H1 (cell line): ENCODE measurements around the gene HINT3. TPM values are rescaled to one million over a fixed set of nuclear protein-coding genes. Genes with fewer than 3 reads are reported as not detected.

Experiments
- CTCF ChIA-PET: fragments of 300-600 bp; sonication (Branson Sonifier 250); formaldehyde crosslinking; loops from one replicate; lab custom pipeline; 2021; ENCODE audit not compliant: partially characterized antibody; lab: Charles Lee
- POLR2A ChIA-PET: fragments of 300-600 bp; sonication (Branson Sonifier 250); formaldehyde crosslinking; loops from one replicate; lab custom pipeline; 2021; ENCODE audit warnings: inconsistent platforms; ENCODE audit not compliant: partially characterized antibody; lab: Charles Lee
- DNase-seq, 2 experiments: peaks; one replicate each; pipeline versions ENCODE4 v3.0.0 to v3.0.0-alpha.2; 2010 to 2022; ENCODE audit warnings: low spot score in 2 of 2, low read depth in 1 of 2, mixed read lengths in 1 of 2
- FAIRE-seq: peaks from 2 replicates; lab custom pipeline; 2011; peaks lifted over from hg19 to GRCh38; lab: Jason Lieb, UNC
- H2AFZ ChIP-seq: 2 replicates; pipeline ENCODE4 v1.8.1; 2012; ENCODE audit warnings: low read length, inconsistent platforms
- H2AK5ac ChIP-seq: 2 replicates; pipeline ENCODE4 v1.6.1; 2013; ENCODE audit warnings: low read depth, low read length
- H2BK120ac ChIP-seq: replicated peaks from 2 replicates; pipeline ENCODE3; 2013; ENCODE audit warnings: low read depth, low read length, inconsistent platforms
- H2BK12ac ChIP-seq: 2 replicates; pipeline ENCODE4 v1.6.1; 2013; ENCODE audit warnings: low read depth, low read length
- H2BK15ac ChIP-seq: 2 replicates; pipeline ENCODE4 v1.6.1; 2013; ENCODE audit warnings: low read length
- H2BK20ac ChIP-seq: 2 replicates; pipeline ENCODE4 v1.6.1; 2013; ENCODE audit warnings: low read length
- H2BK5ac ChIP-seq: 2 replicates; pipeline ENCODE4 v1.6.1; 2013; ENCODE audit warnings: low read depth, low read length
- H3K14ac ChIP-seq: 2 replicates; pipeline ENCODE4 v1.6.1; 2013; ENCODE audit warnings: inconsistent platforms; ENCODE audit not compliant: insufficient read length
- H3K18ac ChIP-seq: 2 replicates; pipeline ENCODE4 v1.6.1; 2013; ENCODE audit warnings: low read length; ENCODE audit errors: extremely low read depth
- H3K23ac ChIP-seq: 2 replicates; pipeline ENCODE4 v1.6.1; 2013; ENCODE audit warnings: inconsistent platforms; ENCODE audit not compliant: insufficient read length
- H3K23me2 ChIP-seq: 2 replicates; pipeline ENCODE4 v1.6.1; 2013; ENCODE audit warnings: low read depth, low read length
- H3K27ac ChIP-seq: 2 replicates; pipeline ENCODE4 v1.6.1; 2011; ENCODE audit warnings: low read depth, low read length, inconsistent platforms
- H3K27me3 ChIP-seq, 4 experiments: replicated peaks in 1 of 4; 1 replicate in 1 of 4; 2 replicates in 3 of 4; pipeline versions ENCODE4 v1.6.1 to v1.8.1; 2011 to 2013; ENCODE audit warnings: low read length in 3 of 4, mild to moderate bottlenecking in 3 of 4, inconsistent platforms in 2 of 4, mixed read lengths in 2 of 4, moderate library complexity in 1 of 4; ENCODE audit not compliant: control insufficient read depth in 3 of 4, insufficient read depth in 3 of 4; ENCODE audit errors: extremely low read depth in 1 of 4
- H3K36me3 ChIP-seq, 4 experiments: 2 replicates each; pipeline versions ENCODE4 v1.6.1 to v1.8.1; 2011 to 2013; ENCODE audit warnings: mild to moderate bottlenecking in 4 of 4, low read length in 3 of 4, moderate library complexity in 2 of 4, control low read depth in 1 of 4, inconsistent platforms in 1 of 4; ENCODE audit not compliant: insufficient read depth in 4 of 4, control insufficient read depth in 2 of 4
- H3K4ac ChIP-seq: replicated peaks from 2 replicates; pipeline ENCODE3; 2013; ENCODE audit warnings: low read length, low read depth, mixed read lengths, inconsistent platforms; ENCODE audit not compliant: insufficient read length
- H3K4me1 ChIP-seq, 4 experiments: replicated peaks in 1 of 4; 1 replicate in 1 of 4; 2 replicates in 3 of 4; pipeline versions ENCODE4 v1.6.1 to v1.8.1; 2011 to 2013; ENCODE audit warnings: low read length in 3 of 4, inconsistent platforms in 2 of 4, mixed read lengths in 1 of 4; ENCODE audit not compliant: insufficient read depth in 4 of 4, control insufficient read depth in 3 of 4
- H3K4me2 ChIP-seq, 2 experiments: 2 replicates each; pipeline versions ENCODE4 v1.6.1 to v1.8.1; 2011 to 2013; ENCODE audit warnings: low read depth in 2 of 2, low read length in 2 of 2, control low read depth in 1 of 2, inconsistent platforms in 1 of 2, mild to moderate bottlenecking in 1 of 2; ENCODE audit not compliant: insufficient read depth in 1 of 2
- H3K4me3 ChIP-seq, 4 experiments: fragments of 200-600, 300-600 bp in 1 of 4; sonication (generic), shearing (Covaris generic), sonication (Bioruptor Twin) in 1 of 4; 2 replicates each; pipeline versions ENCODE4 v1.5.1 to v1.8.1; 2011 to 2016; ENCODE audit warnings: low read length in 4 of 4, low read depth in 3 of 4, control low read depth in 2 of 4, inconsistent platforms in 2 of 4, mild to moderate bottlenecking in 2 of 4, mixed read lengths in 1 of 4, moderate library complexity in 1 of 4; ENCODE audit not compliant: insufficient read depth in 2 of 4; ENCODE audit errors: extremely low read depth in 1 of 4
- H3K56ac ChIP-seq: replicated peaks from 2 replicates; pipeline ENCODE3; 2013; ENCODE audit warnings: low read depth, mild to moderate bottlenecking, mixed read lengths, low read length, inconsistent platforms; ENCODE audit not compliant: insufficient read length
- H3K79me1 ChIP-seq: 2 replicates; pipeline ENCODE4 v1.6.1; 2013; ENCODE audit warnings: low read depth, low read length, control low read depth
- H3K79me2 ChIP-seq, 2 experiments: 2 replicates each; pipeline versions ENCODE4 v1.6.1 to v1.8.1; 2012 to 2013; ENCODE audit warnings: low read length in 2 of 2, mild to moderate bottlenecking in 2 of 2, inconsistent platforms in 1 of 2; ENCODE audit not compliant: insufficient read depth in 2 of 2, control insufficient read depth in 1 of 2
- H3K9ac ChIP-seq, 4 experiments: replicated peaks in 1 of 4; 1 replicate in 1 of 4; 2 replicates in 3 of 4; pipeline versions ENCODE4 v1.6.1 to v1.8.1; 2011 to 2013; ENCODE audit warnings: low read depth in 3 of 4, low read length in 3 of 4, control low read depth in 2 of 4, mild to moderate bottlenecking in 2 of 4, moderate library complexity in 2 of 4, inconsistent platforms in 1 of 4; ENCODE audit errors: extremely low read depth in 1 of 4
- H3K9me3 ChIP-seq, 2 experiments: 2 replicates each; pipeline versions ENCODE4 v1.6.1 to v1.8.1; 2012 to 2013; ENCODE audit warnings: mild to moderate bottlenecking in 2 of 2, moderate library complexity in 2 of 2, control low read depth in 1 of 2, inconsistent platforms in 1 of 2, low read depth in 1 of 2, low read length in 1 of 2, mixed read lengths in 1 of 2; ENCODE audit not compliant: insufficient read depth in 2 of 2
- H4K20me1 ChIP-seq, 2 experiments: replicated peaks in 1 of 2; 2 replicates each; pipeline versions ENCODE3 to v1.8.1; 2011 to 2013; ENCODE audit warnings: inconsistent platforms in 2 of 2, low read length in 2 of 2, mild to moderate bottlenecking in 1 of 2; ENCODE audit not compliant: insufficient read depth in 2 of 2, control insufficient read depth in 1 of 2
- H4K5ac ChIP-seq: 2 replicates; pipeline ENCODE4 v1.6.1; 2013; ENCODE audit warnings: low read length, low read depth, mixed read lengths, inconsistent platforms; ENCODE audit not compliant: insufficient read length
- H4K8ac ChIP-seq: 2 replicates; pipeline ENCODE4 v1.8.0; 2013; ENCODE audit warnings: mild to moderate bottlenecking, moderate library complexity, low read length, inconsistent platforms; ENCODE audit not compliant: insufficient read depth; ENCODE audit errors: extremely low read depth
- H4K91ac ChIP-seq: replicated peaks from 2 replicates; pipeline ENCODE3; 2013; ENCODE audit warnings: low read length, mixed read lengths, inconsistent platforms; ENCODE audit not compliant: insufficient read length
- CBX8 ChIP-seq: fragments of 300-800, 300-1000 bp; sonication (generic); IDR thresholded peaks from 2 replicates; pipeline ENCODE4 v1.7.1; 2016; ENCODE audit warnings: low read depth, low read length, borderline replicate concordance
- CTCF ChIP-seq, 3 experiments: IDR thresholded peaks; 1 replicate in 2 of 3; 2 replicates in 1 of 3; pipeline versions ENCODE4 v1.5.1 to v1.6.1; 2011; ENCODE audit warnings: low read length in 3 of 3, mild to moderate bottlenecking in 3 of 3, inconsistent platforms in 2 of 3, low read depth in 1 of 3, moderate library complexity in 1 of 3; ENCODE audit not compliant: insufficient read depth in 1 of 3; ENCODE audit errors: control extremely low read depth in 1 of 3
- EGR1 ChIP-seq: IDR thresholded peaks from 2 replicates; pipeline ENCODE4 v1.6.1; 2011; ENCODE audit warnings: low read depth, low read length, borderline replicate concordance
- EP300 ChIP-seq, 2 experiments: IDR thresholded peaks; 1 replicate in 1 of 2; 2 replicates in 1 of 2; pipeline ENCODE4 v1.6.1; 2011 to 2012; ENCODE audit warnings: low read depth in 2 of 2, low read length in 2 of 2, mild to moderate bottlenecking in 2 of 2, borderline replicate concordance in 1 of 2, inconsistent platforms in 1 of 2, moderate library complexity in 1 of 2
- RAD21 ChIP-seq, 2 experiments: IDR thresholded peaks in 1 of 2; conservative IDR thresholded peaks in 1 of 2; 2 replicates each; pipeline ENCODE4 v1.6.1; 2011; ENCODE audit warnings: low read depth in 2 of 2, low read length in 2 of 2, improper control_type of control experiment in 1 of 2, inconsistent platforms in 1 of 2, mild to moderate bottlenecking in 1 of 2, moderate library complexity in 1 of 2
- RFX5 ChIP-seq: IDR thresholded peaks from 2 replicates; pipeline ENCODE4 v1.6.1; 2011; ENCODE audit warnings: low read depth, low read length, improper control_type of control experiment, borderline replicate concordance
- SUZ12 ChIP-seq: fragments of 200-600 bp; sonication (generic); IDR thresholded peaks from 2 replicates; pipeline ENCODE4 v1.6.1; 2012; ENCODE audit warnings: mild to moderate bottlenecking, inconsistent platforms, low read length, moderate library complexity, mixed read lengths
- WGBS, 2 experiments: shearing (Covaris generic) in 1 of 2; methylation state at CpG; one replicate each; pipeline versions ENCODE4 v1.1.6 to v1.1.7; 2013 to 2015; ENCODE audit warnings: low lambda C conversion rate in 2 of 2, mixed read lengths in 2 of 2, inconsistent platforms in 1 of 2, low coverage in 1 of 2, missing lambda C conversion rate in 1 of 2; ENCODE audit not compliant: insufficient replicate concordance in 2 of 2, insufficient coverage in 1 of 2, insufficient read length in 1 of 2; ENCODE audit errors: extremely low coverage in 1 of 2, missing lambda C conversion rate in 1 of 2; 5-methylcytosine and 5-hydroxymethylcytosine counted together
- polyA plus RNA-seq, 7 experiments: library from polyadenylated mRNA; depleted of rRNA in 3 of 7; stranded (reverse) in 5 of 7; unstranded in 2 of 7; fragments of >200 nt in 5 of 7; fragments of 200-250 nt in 2 of 7; gene quantifications; 1 replicate in 5 of 7; 2 replicates in 1 of 7; 4 replicates in 1 of 7; pipeline versions ENCODE4 v1.2.1 to v1.2.3, GENCODE V29; 2011 to 2013; ENCODE audit warnings: missing spikeins in 2 of 7, mixed read lengths in 2 of 7
- total RNA-seq: library from RNA; stranded (reverse); fragmentation: NEBNext Ultra II Directional; extraction: Animal tissue kit (Norgen Biotek cat#: 25700); gene quantifications from 2 replicates; pipeline ENCODE4 v1.2.1, GENCODE V29; 2021

Gene HINT3
- total and polyA plus RNA-seq, 2 of the 8 experiments (the other 6 are each of a cell fraction or from before 2014, with no cell fraction given): 1.2 to 7.8 TPM

GRCh38 chr6:125994670-125995488, 38.3 kb downstream of the HINT3 start:
- no peak for DNase-seq
- TF ChIP-seq SUZ12 (no peak), RAD21 (IDR thresholded peaks at IDR 0.05 in 1 of 2, conservative IDR thresholded peaks at IDR 0.05 in 1 of 2; ENCODE audit: low read depth in 2 of 2, low read length in 2 of 2) (no peak), CBX8 (no peak), EGR1 (no peak), EP300 (IDR thresholded peaks at IDR 0.05; ENCODE audit: borderline replicate concordance in 1 of 2, low read depth in 2 of 2, low read length in 2 of 2) (no peak), RFX5 (no peak), CTCF (IDR thresholded peaks at IDR 0.05; ENCODE audit: control extremely low read depth in 1 of 3, insufficient read depth in 1 of 3, low read depth in 1 of 3, low read length in 3 of 3) (no peak)

More at GRCh38 chr6:125994670-125995488, 38.3 kb downstream of the HINT3 start:
- Histone ChIP-seq H4K20me1 (peaks cover 0 to 2% of the 10 kb centered on the region in 2 experiments), H2BK12ac (no peak overlapping the region), H3K27me3 (no peaks in the 10 kb centered on the region), H2BK20ac (no peak overlapping the region), H4K91ac (no peak overlapping the region), H4K5ac (no peak overlapping the region), H3K79me2 (peaks cover 3 to 58% of the 10 kb centered on the region in 2 experiments; a peak in 3 of 4 replicates), H3K4me2 (no peak overlapping the region), H4K8ac (no peak overlapping the region), H2AK5ac (no peak overlapping the region), H3K14ac (no peak overlapping the region), H3K9me3 (no peaks in the 10 kb centered on the region), H3K56ac (no peak overlapping the region), H3K23ac (no peak overlapping the region), H3K79me1 (no peaks in the 10 kb centered on the region; the same call in 1 of the 2 replicates), H3K4me1 (no peaks in the 10 kb centered on the region), H2BK5ac (no peak overlapping the region), H3K27ac (no peak overlapping the region), H3K9ac (no peak overlapping the region), H3K18ac (no peak overlapping the region), H2AFZ (no peak overlapping the region), H3K4me3 (no peak overlapping the region), H2BK15ac (no peak overlapping the region), H3K23me2 (no peaks in the 10 kb centered on the region), H3K4ac (no peak overlapping the region), H3K36me3 (peaks cover 0 to 34% (median 8%) of the 10 kb centered on the region in 4 experiments; a peak in 6 of 8 replicates), H2BK120ac (no peak overlapping the region)
- CTCF ChIA-PET: interaction anchor here (0.6 to 6.6 kb wide), 26 partner anchors 8 to 1152 kb away, joined by 3 to 39 read pairs (median 4); partner anchors contain the start of genes CENPW, HINT3, NCOA7 and TRMT11
- no peak for FAIRE-seq
- WGBS, 2 experiments: 91% methylated on average over 5 of the region's 5 CpGs; no CpG with 5 or more reads in 1 of the 2 experiments
- POLR2A ChIA-PET: interaction anchor here (0.7 to 2.0 kb wide), 4 partner anchors 8 to 213 kb away, joined by 3 to 19 read pairs (median 3); partner anchors contain the start of gene TRMT11
